ENCODE data around the gene DUOX1. TPM values are rescaled to one million over a fixed set of nuclear protein-coding genes. Genes with fewer than 3 reads are reported as not detected.

Gene DUOX1
- total and polyA plus RNA-seq, 2 of the 13 experiments (the other 11 are each of a cell fraction or from before 2014, with no cell fraction given) = 0.03 TPM; not detected in 1

- H3K9me3 ChIP-seq (ENCODE audit: low read length) = no peaks in the 10 kb centered on the region
- H3K79me2 ChIP-seq (ENCODE audit: insufficient read depth, low read length) = no peaks in the 10 kb centered on the region
- no peak overlapping the region for H2AFZ ChIP-seq (ENCODE audit: low read length)
- ATAC-seq = no peak
- peak overlapping the region; percentile 88; the same call in 1 of the 2 replicates for H3K9ac ChIP-seq (ENCODE audit: insufficient read depth, low read depth, low read length)
- H3K27me3 ChIP-seq (ENCODE audit: control insufficient read depth in 1 of 2, insufficient read depth in 2 of 2, low read length in 2 of 2) = peaks cover 0 to 4% of the 10 kb centered on the region in 2 experiments; a peak in 2 of 5 replicates
- ChIA-PET CTCF (ENCODE audit: low intra/inter-chr PET ratio, low total read pairs) (no interaction called here), POLR2A (interaction anchor here (0.7 to 5.4 kb wide), 12 partner anchors 11 to 385 kb away, joined by 3 to 42 read pairs (median 6); partner anchors contain the start of gene SHF)
- BruUV-seq (replicated peaks) = no TSS peak
- in situ Hi-C loops (cut with HindIII; ENCODE audit: extremely low pct_ligation_motif_present, low pct_unique_long_range_greater_than_20kb) (loop anchor here (10.0 kb wide), 1 partner anchor 203 kb away; a partner anchor contains a TSS), intact Hi-C loops (cut with micrococcal nuclease; ENCODE audit: unreplicated experiment) (loop anchor here (2.0 to 10.0 kb wide), 5 partner anchors 15 to 413 kb away; partner anchors contain the start of genes BLOC1S6 and SHF)
- H4K20me1 ChIP-seq (ENCODE audit: insufficient read depth, low read length) = no peaks in the 10 kb centered on the region
- peak overlapping the region; percentile 94 for H3K27ac ChIP-seq (ENCODE audit: extremely low read length, insufficient read depth, low read length)
- H3K4me1 ChIP-seq (ENCODE audit: insufficient read depth, low read length) = peaks cover 44% of the 10 kb centered on the region
- 47% methylated on average over 3 of the region's 3 CpGs for WGBS (ENCODE audit: low lambda C conversion rate)
- no peak for DNase-seq (ENCODE audit: low spot score)
- peak overlapping the region; percentile 80 for H3K4me2 ChIP-seq (ENCODE audit: low read depth, low read length)
- H3K36me3 ChIP-seq (replicated peaks in 1 of 2; ENCODE audit: control insufficient read depth in 1 of 2, insufficient read depth in 2 of 2, low read length in 2 of 2) = no peaks in the 10 kb centered on the region
- no peak for FAIRE-seq
- peak overlapping the region; percentile 68 to 90 (median 88); a peak in 5 of 6 replicates for H3K4me3 ChIP-seq (replicated peaks in 1 of 3; ENCODE audit: insufficient read depth in 1 of 3, low read depth in 2 of 3, low read length in 3 of 3)
- TF ChIP-seq ZNF333 (CRISPR knock-in tag; IDR thresholded peaks at IDR 0.05; ENCODE audit: borderline replicate concordance) (0 out of 2 replicates have a peak, but pooled peaks have one; percentile 29), ZNF883 (CRISPR knock-in tag; IDR thresholded peaks at IDR 0.05; ENCODE audit: not compliant biosample characterization) (no peak), ZNF879 (CRISPR knock-in tag; IDR thresholded peaks at IDR 0.05) (no peak), SAP130 (CRISPR knock-in tag; IDR thresholded peaks at IDR 0.05; ENCODE audit: low read depth) (no peak), NR2F2 (IDR thresholded peaks at IDR 0.05; ENCODE audit: borderline replicate concordance, low read depth) (no peak), CSRNP2 (CRISPR knock-in tag; conservative IDR thresholded peaks at IDR 0.05; ENCODE audit: low read depth) (no peak), TAF15 (IDR thresholded peaks at IDR 0.05; ENCODE audit: low read depth, low read length, poor library complexity, severe bottlenecking) (no peak), ZBTB38 (CRISPR knock-in tag; IDR thresholded peaks at IDR 0.05) (no peak), ZNF205 (CRISPR knock-in tag; IDR thresholded peaks at IDR 0.05) (no peak), THAP9 (CRISPR knock-in tag; IDR thresholded peaks at IDR 0.05; ENCODE audit: borderline replicate concordance) (no peak), TBX2 (CRISPR knock-in tag; IDR thresholded peaks at IDR 0.05; ENCODE audit: borderline replicate concordance) (0 out of 2 replicates have a peak, but pooled peaks have one; percentile 1), U2AF1 (optimal IDR thresholded peaks at IDR 0.05; ENCODE audit: low read depth, low read length) (no peak), ZBTB2 (CRISPR knock-in tag; IDR thresholded peaks at IDR 0.05; ENCODE audit: low read depth) (0 out of 2 replicates have a peak, but pooled peaks have one; percentile 1), ZNF770 (CRISPR knock-in tag; IDR thresholded peaks at IDR 0.05) (no peak), RCOR2 (CRISPR knock-in tag; IDR thresholded peaks at IDR 0.05) (no peak), ZNF260 (CRISPR knock-in tag; IDR thresholded peaks at IDR 0.05; ENCODE audit: borderline replicate concordance, low read depth) (no peak), RELA (CRISPR knock-in tag; IDR thresholded peaks at IDR 0.05) (no peak)
These were observed 71.7 kb downstream of the DUOX1 start for GRCh38 chr15:45201557-45201859.
